Measurements from ENCODE around the gene SERPINA12. TPM values are rescaled to one million over a fixed set of nuclear protein-coding genes. Genes with fewer than 3 reads are reported as not detected.

Gene SERPINA12
- total RNA-seq, 1 experiment from 2014 or later = not detected

DNA sequence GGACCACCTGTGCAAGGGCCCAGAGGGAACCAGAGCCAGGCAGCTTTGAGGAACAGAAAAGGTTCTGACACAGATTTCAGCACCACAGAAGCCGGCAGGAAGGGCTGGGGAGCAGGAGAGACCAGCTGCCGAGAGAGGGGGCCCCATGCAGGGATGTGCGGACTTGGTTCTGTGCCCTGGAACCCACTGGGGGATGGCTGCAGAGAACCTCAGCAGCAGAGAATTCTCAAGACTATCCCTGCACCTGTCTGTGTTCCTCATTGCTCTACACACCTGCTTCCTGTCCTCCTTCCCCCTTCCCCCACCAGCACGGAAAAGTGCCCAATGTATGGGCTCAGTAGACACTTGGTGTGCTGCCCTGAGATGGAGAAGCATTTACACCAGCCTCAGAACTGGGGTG, 36.4 kb downstream of the SERPINA12 start:
- H2AFZ ChIP-seq (ENCODE audit: low read length) = no peak overlapping the region
- peak overlapping the region; percentile 92 for H3K27ac ChIP-seq (ENCODE audit: low read length)
- peaks cover 5% of the 10 kb centered on the region for H3K9me3 ChIP-seq (ENCODE audit: low read length)
- H3K27me3 ChIP-seq (ENCODE audit: low read length) = no peaks in the 10 kb centered on the region
- no peaks in the 10 kb centered on the region for H3K9me2 ChIP-seq (replicated peaks; ENCODE audit: insufficient read depth, low read length)
- peak overlapping the region; percentile 65 for H3K4me3 ChIP-seq (ENCODE audit: low read length)
- H3K9ac ChIP-seq (ENCODE audit: low read length) = peak overlapping the region; percentile 71
- H3K4me1 ChIP-seq (ENCODE audit: low read length) = peaks cover 98% of the 10 kb centered on the region
- H3K79me2 ChIP-seq (ENCODE audit: low read length) = no peaks in the 10 kb centered on the region
- H3K36me3 ChIP-seq (ENCODE audit: insufficient read depth, low read length) = peaks cover 24% of the 10 kb centered on the region
- no peaks in the 10 kb centered on the region for H4K20me1 ChIP-seq (ENCODE audit: insufficient read depth, low read depth, low read length)
- peak overlapping the region; percentile 72 for H3K4me2 ChIP-seq (ENCODE audit: low read depth, low read length, poor library complexity, severe bottlenecking)
- DNase-seq = peak; percentile 77

DNA sequence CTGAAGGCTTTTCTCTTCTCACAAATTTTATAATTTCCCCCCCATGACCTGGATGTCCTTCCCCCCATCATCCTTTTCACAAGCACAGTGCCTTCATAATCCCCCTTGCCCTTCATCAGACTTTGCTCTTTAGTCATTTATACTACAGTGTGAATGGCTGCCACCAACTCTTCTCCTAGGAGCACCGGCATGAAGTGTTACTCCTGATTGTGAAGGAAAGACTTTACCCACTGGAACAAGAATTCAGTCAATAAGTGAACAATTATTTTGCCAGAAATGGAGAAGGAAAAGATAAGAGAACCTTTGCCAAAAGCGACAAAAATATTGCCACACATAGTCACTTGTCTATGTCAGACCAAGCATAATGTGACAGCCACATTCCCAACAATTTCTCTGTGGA, 38.2 kb downstream of the SERPINA12 start:
- H3K4me1 ChIP-seq (ENCODE audit: low read length) = peaks cover 96% of the 10 kb centered on the region
- no peaks in the 10 kb centered on the region for H4K20me1 ChIP-seq (ENCODE audit: insufficient read depth, low read depth, low read length)
- no peaks in the 10 kb centered on the region for H3K79me2 ChIP-seq (ENCODE audit: low read length)
- 0 out of 2 replicates have a peak overlapping the region, but pooled peaks have one; percentile 4 for H3K4me3 ChIP-seq (ENCODE audit: low read length)
- H2AFZ ChIP-seq (ENCODE audit: low read length) = no peak overlapping the region
- H3K9me2 ChIP-seq (replicated peaks; ENCODE audit: insufficient read depth, low read length) = no peaks in the 10 kb centered on the region
- no peak for DNase-seq
- H3K9me3 ChIP-seq (ENCODE audit: low read length) = no peaks in the 10 kb centered on the region
- peak overlapping the region; percentile 72 for H3K4me2 ChIP-seq (ENCODE audit: low read depth, low read length, poor library complexity, severe bottlenecking)
- H3K36me3 ChIP-seq (ENCODE audit: insufficient read depth, low read length) = peaks cover 41% of the 10 kb centered on the region
- H3K27ac ChIP-seq (ENCODE audit: low read length) = peak overlapping the region; percentile 92
- peak overlapping the region; percentile 12 for H3K9ac ChIP-seq (ENCODE audit: low read length)
- H3K27me3 ChIP-seq (ENCODE audit: low read length) = no peaks in the 10 kb centered on the region

DNA sequence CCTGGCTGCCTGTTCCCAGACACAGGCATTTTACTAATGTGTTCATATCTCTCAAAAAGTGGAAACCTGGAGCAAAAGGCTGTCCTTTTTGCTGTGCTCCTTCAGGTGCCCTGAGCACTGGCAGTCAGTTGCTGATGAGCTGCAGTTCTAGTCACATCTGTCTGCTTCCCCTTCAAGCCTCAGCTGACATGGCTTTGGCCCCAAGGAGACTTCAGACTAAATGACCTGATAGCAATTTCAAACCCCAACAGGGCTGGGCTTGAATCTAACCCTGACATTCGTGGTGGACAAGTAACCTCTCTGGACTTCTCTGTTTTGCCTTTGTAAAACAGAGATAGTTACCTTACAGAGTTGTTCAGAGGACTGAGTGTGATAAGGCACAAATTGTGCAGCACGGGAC, 39.0 kb downstream of the SERPINA12 start:
- Histone ChIP-seq H3K9me2 (replicated peaks; ENCODE audit: insufficient read depth, low read length) (no peaks in the 10 kb centered on the region), H3K36me3 (ENCODE audit: insufficient read depth, low read length) (peaks cover 44% of the 10 kb centered on the region), H3K4me1 (ENCODE audit: low read length) (peaks cover 89% of the 10 kb centered on the region), H4K20me1 (ENCODE audit: insufficient read depth, low read depth, low read length) (no peaks in the 10 kb centered on the region), H3K79me2 (ENCODE audit: low read length) (no peaks in the 10 kb centered on the region), H3K27me3 (ENCODE audit: low read length) (no peaks in the 10 kb centered on the region), H3K9ac (ENCODE audit: low read length) (peak overlapping the region; percentile 12), H3K9me3 (ENCODE audit: low read length) (no peaks in the 10 kb centered on the region), H3K4me3 (ENCODE audit: low read length) (0 out of 2 replicates have a peak overlapping the region, but pooled peaks have one; percentile 2), H3K27ac (ENCODE audit: low read length) (peak overlapping the region; percentile 92), H3K4me2 (ENCODE audit: low read depth, low read length, poor library complexity, severe bottlenecking) (peak overlapping the region; percentile 72), H2AFZ (ENCODE audit: low read length) (no peak overlapping the region)
- peak; percentile 71 for DNase-seq

DNA sequence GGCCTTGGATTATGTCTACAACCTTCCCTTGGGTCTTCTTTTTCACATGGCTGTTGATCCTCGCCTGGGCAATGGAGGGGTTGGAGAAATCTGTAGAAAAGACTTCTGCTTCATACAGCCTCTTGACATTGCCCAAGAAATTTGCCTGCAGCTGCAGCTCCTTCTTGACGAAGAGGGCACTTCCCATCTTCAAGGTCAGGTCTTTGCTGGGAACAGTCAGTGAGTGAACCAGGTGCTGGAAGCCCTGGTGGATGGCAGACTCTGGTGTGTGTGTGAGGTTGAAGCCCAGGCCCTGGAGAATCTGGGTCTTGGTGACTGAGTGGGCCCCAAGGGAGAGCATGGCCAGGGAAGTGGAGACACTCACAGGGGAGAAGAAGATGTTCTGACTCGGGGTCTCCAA, 40.0 kb downstream of the SERPINA12 start:
- Histone ChIP-seq H2AFZ (ENCODE audit: low read length) (no peak overlapping the region), H3K9ac (ENCODE audit: low read length) (peak overlapping the region; percentile 12), H3K27me3 (ENCODE audit: low read length) (no peaks in the 10 kb centered on the region), H3K27ac (ENCODE audit: low read length) (peak overlapping the region; percentile 92), H3K9me2 (replicated peaks; ENCODE audit: insufficient read depth, low read length) (no peaks in the 10 kb centered on the region), H3K9me3 (ENCODE audit: low read length) (no peaks in the 10 kb centered on the region), H4K20me1 (ENCODE audit: insufficient read depth, low read depth, low read length) (no peaks in the 10 kb centered on the region), H3K79me2 (ENCODE audit: low read length) (no peaks in the 10 kb centered on the region), H3K4me3 (ENCODE audit: low read length) (peak overlapping the region; percentile 2; the same call in 1 of the 2 replicates), H3K4me1 (ENCODE audit: low read length) (peaks cover 79% of the 10 kb centered on the region), H3K36me3 (ENCODE audit: insufficient read depth, low read length) (peaks cover 54% of the 10 kb centered on the region), H3K4me2 (ENCODE audit: low read depth, low read length, poor library complexity, severe bottlenecking) (peak overlapping the region; percentile 72)
- no peak for DNase-seq

DNA sequence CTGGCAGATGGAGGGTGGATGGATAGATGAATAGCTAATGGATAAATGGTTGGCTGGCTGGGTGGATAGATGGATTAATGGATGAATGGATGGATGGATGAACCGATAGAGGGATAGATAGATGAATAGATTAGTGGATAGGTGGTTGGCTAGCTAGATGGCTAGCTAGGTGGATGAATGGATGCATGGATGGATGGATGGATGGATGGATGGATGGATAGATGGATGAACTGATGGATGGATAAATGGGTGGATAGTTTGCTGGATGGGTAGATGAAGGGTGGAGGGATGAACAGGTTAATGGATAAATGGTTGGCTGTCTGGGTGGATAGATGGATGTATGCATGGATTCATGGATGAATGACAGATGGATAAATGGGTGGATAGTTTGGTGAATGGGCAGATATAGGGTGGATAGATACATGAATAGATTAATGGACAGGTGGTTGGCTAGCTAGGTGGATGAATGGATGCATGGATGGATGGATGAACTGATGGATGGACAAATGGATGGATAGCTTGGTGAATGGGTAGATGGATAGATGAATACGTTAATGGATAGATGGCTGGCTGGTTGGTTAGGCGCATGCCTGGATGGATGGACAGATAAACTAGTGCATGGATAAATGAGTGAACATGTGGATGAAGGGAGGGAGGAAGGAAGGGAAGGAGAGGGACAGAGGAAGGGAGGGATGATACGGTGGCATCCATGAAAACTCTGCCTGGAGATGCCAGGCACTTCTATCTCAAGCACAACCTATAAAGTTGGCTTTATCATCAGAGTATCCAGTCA, 41.3 kb downstream of the SERPINA12 start:
- Histone ChIP-seq H3K36me3 (ENCODE audit: insufficient read depth, low read length) (peaks cover 66% of the 10 kb centered on the region), H3K9me2 (replicated peaks; ENCODE audit: insufficient read depth, low read length) (no peaks in the 10 kb centered on the region), H3K4me1 (ENCODE audit: low read length) (peaks cover 66% of the 10 kb centered on the region), H3K4me2 (ENCODE audit: low read depth, low read length, poor library complexity, severe bottlenecking) (no peak overlapping the region), H3K27ac (ENCODE audit: low read length) (peak overlapping the region; percentile 92; the same call in 1 of the 2 replicates), H3K9me3 (ENCODE audit: low read length) (no peaks in the 10 kb centered on the region), H4K20me1 (ENCODE audit: insufficient read depth, low read depth, low read length) (no peaks in the 10 kb centered on the region), H3K27me3 (ENCODE audit: low read length) (no peaks in the 10 kb centered on the region), H2AFZ (ENCODE audit: low read length) (no peak overlapping the region), H3K4me3 (ENCODE audit: low read length) (no peak overlapping the region), H3K9ac (ENCODE audit: low read length) (no peak overlapping the region), H3K79me2 (ENCODE audit: low read length) (no peaks in the 10 kb centered on the region)
- DNase-seq = no peak

DNA sequence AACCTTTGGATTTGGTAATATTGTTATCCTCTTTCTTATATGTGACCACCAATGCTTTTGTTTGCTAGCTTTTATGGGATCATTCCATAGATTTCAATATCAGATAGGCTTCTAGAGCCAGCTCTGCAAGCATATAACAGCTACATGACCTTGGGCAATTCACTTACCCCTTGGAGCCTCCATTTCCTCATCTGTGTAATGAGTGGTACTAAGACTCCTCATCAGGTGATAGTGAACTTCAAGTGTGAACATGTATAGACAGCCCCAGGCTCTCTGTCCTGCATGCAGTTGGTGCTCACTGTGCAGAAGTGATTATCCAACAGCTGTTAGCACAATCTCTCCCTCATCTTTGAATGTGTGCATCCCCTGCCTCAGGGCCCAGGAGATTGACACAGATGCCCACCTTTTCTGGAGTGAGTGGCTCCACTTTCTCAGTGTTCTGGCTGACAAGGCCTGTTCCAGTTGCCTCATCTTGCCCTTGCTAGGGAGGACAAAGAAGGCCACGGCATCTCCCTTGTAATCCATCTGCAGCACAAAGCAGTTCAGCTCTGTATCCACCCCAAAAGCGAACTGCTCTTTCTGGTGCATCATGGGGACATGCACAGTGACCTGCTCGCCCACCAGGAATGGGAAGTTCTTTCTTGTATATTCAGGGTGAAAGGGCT, 42.4 kb downstream of the SERPINA12 start:
- H3K4me1 ChIP-seq (ENCODE audit: low read length) = peaks cover 57% of the 10 kb centered on the region
- no peaks in the 10 kb centered on the region for H3K27me3 ChIP-seq (ENCODE audit: low read length)
- H2AFZ ChIP-seq (ENCODE audit: low read length) = no peak overlapping the region
- H3K79me2 ChIP-seq (ENCODE audit: low read length) = no peaks in the 10 kb centered on the region
- no peak overlapping the region for H3K4me3 ChIP-seq (ENCODE audit: low read length)
- DNase-seq = no peak
- no peak overlapping the region for H3K9ac ChIP-seq (ENCODE audit: low read length)
- peaks cover 63% of the 10 kb centered on the region for H3K36me3 ChIP-seq (ENCODE audit: insufficient read depth, low read length)
- H4K20me1 ChIP-seq (ENCODE audit: insufficient read depth, low read depth, low read length) = no peaks in the 10 kb centered on the region
- no peaks in the 10 kb centered on the region for H3K9me2 ChIP-seq (replicated peaks; ENCODE audit: insufficient read depth, low read length)
- peak overlapping the region; percentile 19; the same call in 1 of the 2 replicates for H3K27ac ChIP-seq (ENCODE audit: low read length)
- H3K9me3 ChIP-seq (ENCODE audit: low read length) = no peaks in the 10 kb centered on the region
- no peak overlapping the region for H3K4me2 ChIP-seq (ENCODE audit: low read depth, low read length, poor library complexity, severe bottlenecking)

DNA sequence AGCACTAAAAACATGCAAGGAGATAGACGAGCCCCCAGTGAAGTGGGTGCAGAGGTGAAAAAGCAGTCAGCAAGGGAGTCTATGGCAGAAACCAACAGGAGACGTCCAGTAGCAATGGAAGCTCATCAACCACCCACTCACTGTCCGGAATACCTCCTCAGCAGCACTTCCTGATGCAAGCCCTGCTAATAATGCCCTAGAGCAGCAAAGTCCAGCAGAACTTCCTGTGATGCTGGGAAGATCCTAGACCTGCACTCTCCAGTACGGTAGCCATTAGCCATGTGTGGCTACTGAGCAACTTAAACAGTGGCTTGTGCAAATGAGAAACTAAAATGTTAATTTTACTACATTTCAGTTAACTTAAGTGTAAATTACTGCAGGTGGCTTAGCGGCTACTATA, 44.2 kb downstream of the SERPINA12 start:
- Histone ChIP-seq H3K27me3 (ENCODE audit: low read length) (no peaks in the 10 kb centered on the region), H3K27ac (ENCODE audit: low read length) (peak overlapping the region; percentile 8; the same call in 1 of the 2 replicates), H4K20me1 (ENCODE audit: insufficient read depth, low read depth, low read length) (no peaks in the 10 kb centered on the region), H3K4me1 (ENCODE audit: low read length) (peaks cover 55% of the 10 kb centered on the region), H3K4me3 (ENCODE audit: low read length) (no peak overlapping the region), H3K4me2 (ENCODE audit: low read depth, low read length, poor library complexity, severe bottlenecking) (no peak overlapping the region), H3K79me2 (ENCODE audit: low read length) (no peaks in the 10 kb centered on the region), H3K9me2 (replicated peaks; ENCODE audit: insufficient read depth, low read length) (no peaks in the 10 kb centered on the region), H3K36me3 (ENCODE audit: insufficient read depth, low read length) (peaks cover 63% of the 10 kb centered on the region), H3K9ac (ENCODE audit: low read length) (no peak overlapping the region), H2AFZ (ENCODE audit: low read length) (no peak overlapping the region), H3K9me3 (ENCODE audit: low read length) (no peaks in the 10 kb centered on the region)
- no peak for DNase-seq

DNA sequence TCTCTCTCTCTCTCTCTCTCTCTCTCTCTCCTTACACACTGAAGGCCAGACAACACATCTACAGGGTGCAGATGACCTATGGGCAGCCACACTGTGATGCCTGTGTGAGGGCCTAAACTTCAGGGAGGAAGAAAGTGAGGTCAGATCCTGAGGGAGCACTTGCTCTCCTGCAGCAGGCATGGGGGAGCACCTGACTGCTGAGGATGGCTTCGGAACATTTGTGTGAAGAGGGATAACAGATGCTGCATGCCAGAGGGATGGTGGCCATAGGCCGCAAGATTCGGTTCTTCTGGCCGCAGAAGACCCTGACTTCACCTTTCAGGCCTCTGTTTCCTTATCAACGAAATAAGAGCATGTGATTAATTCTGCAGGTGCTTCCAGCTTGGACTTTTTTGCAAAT, 45.0 kb downstream of the SERPINA12 start:
- no peak overlapping the region for H3K4me2 ChIP-seq (ENCODE audit: low read depth, low read length, poor library complexity, severe bottlenecking)

More for the DNA sequence above, 45.0 kb downstream of the SERPINA12 start:
- Histone ChIP-seq H3K27me3 (ENCODE audit: low read length) (no peaks in the 10 kb centered on the region), H3K4me1 (ENCODE audit: low read length) (peaks cover 50% of the 10 kb centered on the region), H3K9me3 (ENCODE audit: low read length) (no peaks in the 10 kb centered on the region), H4K20me1 (ENCODE audit: insufficient read depth, low read depth, low read length) (no peaks in the 10 kb centered on the region), H3K27ac (ENCODE audit: low read length) (no peak overlapping the region), H3K9me2 (replicated peaks; ENCODE audit: insufficient read depth, low read length) (no peaks in the 10 kb centered on the region), H3K4me3 (ENCODE audit: low read length) (no peak overlapping the region), H2AFZ (ENCODE audit: low read length) (no peak overlapping the region), H3K9ac (ENCODE audit: low read length) (no peak overlapping the region), H3K36me3 (ENCODE audit: insufficient read depth, low read length) (peaks cover 57% of the 10 kb centered on the region), H3K79me2 (ENCODE audit: low read length) (no peaks in the 10 kb centered on the region)
- DNase-seq = no peak

Data from Karpas-422 (cell line).